GM18519 (cell line): ENCODE results near the gene C11orf16.
"Not testable (repeated sequence)": the region's sequence is repeated elsewhere in the genome, so short reads cannot be mapped to it uniquely, and the experiment has no call there.

Experiments used
- ATAC-seq: cut with Tn5 transposase; IDR thresholded peaks from one replicate; pipeline ENCODE4 v1.9.1; 2021; ENCODE audit warnings: mild to moderate bottlenecking, moderate library complexity; ENCODE audit not compliant: unreplicated experiment, low FRiP score

Gene C11orf16

DNA sequence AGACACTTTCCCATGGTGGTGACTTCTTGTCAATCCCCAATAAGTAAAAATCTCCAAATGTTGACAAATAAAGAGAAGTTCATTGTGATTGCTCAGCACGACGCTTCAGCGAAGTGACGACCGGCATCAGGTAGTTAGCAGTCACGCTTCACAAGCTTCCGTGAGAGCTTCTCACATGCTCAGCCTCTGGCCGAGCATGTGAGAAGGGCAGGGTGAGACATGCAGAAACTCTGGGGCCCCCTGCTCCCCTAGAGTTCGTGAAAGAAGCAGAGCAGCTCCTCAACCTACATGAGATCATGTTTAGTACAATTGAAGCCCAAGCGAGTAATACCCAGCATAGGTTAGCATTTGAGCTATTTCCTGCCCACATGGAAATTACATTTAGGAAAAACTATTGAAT, 4.4 kb upstream of the C11orf16 start:
- ATAC-seq: no peak

DNA sequence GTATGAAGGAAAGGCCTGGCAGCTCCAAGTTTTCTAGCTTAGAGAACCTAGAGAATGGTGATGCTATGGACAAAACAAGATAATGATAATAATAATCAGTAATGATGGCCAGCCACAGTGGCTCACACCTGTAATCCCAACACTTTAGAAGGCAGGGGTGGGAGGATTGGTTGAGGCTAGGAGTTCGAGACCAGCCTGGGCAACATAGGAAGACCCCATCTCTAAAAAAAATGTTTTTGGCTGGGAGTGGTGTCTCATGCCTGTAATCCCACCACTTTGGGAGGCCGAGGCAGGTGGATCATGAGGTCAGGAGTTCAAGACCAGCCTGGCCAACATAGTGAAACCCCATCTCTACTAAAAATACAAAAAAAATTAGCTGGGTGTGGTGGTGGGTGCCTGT, 3.0 kb upstream of the C11orf16 start:
- not testable (repeated sequence) for ATAC-seq

DNA sequence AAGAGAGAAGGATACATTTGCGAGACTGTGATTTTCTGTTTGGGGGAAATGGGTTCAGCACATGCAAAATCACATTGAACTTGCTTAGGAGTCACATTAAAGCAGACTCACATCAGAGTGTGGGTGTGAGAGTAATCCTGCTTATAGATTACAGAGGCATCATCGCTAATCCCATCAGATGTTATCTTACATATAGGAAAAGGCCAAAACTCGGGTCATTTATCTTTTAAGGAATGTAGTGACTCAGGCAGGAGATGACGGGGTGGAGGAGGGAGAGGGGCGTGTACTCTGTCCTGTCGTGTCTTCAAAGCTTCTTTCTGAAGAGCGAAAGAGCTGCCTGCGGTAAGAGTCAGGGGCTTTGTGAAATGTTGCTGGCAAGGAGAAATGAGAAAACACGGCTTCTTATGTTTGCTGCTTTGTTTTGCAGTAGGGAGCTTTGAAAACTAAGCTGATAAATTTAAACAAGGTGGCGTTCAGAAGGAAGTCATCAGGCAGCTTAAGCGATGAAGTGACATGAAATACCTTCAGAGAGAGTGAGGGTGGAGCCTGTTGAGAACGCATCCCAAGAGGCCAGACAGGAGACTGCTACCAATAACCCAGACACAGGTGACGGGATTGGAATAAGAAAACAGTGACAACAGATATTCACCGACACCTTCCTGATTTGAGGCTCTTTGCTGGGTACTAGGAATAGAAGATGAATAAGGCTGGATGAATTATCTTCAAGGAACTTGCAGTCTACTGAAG, 2.2 kb upstream of the C11orf16 start:
- no peak for ATAC-seq

DNA sequence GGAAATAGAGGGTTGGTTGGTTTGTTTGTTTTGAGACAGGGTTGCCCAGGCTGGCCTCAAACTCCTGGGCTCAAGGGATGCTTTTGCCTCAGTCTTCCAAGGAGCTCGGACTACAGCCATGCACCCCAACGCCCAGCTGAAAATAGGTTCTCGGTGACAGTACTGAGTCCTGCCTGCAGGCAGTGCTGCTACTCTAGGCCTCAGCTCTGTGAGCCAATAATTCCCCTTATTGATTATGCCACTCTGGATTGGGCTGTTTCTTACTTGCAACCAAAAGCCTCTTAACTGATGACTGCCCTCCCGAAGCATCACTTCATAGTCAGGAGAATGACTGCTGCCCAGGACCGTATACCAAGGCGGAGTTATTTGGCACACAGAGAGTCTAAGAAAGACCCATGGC, 1.2 kb upstream of the C11orf16 start:
- ATAC-seq: no peak

DNA sequence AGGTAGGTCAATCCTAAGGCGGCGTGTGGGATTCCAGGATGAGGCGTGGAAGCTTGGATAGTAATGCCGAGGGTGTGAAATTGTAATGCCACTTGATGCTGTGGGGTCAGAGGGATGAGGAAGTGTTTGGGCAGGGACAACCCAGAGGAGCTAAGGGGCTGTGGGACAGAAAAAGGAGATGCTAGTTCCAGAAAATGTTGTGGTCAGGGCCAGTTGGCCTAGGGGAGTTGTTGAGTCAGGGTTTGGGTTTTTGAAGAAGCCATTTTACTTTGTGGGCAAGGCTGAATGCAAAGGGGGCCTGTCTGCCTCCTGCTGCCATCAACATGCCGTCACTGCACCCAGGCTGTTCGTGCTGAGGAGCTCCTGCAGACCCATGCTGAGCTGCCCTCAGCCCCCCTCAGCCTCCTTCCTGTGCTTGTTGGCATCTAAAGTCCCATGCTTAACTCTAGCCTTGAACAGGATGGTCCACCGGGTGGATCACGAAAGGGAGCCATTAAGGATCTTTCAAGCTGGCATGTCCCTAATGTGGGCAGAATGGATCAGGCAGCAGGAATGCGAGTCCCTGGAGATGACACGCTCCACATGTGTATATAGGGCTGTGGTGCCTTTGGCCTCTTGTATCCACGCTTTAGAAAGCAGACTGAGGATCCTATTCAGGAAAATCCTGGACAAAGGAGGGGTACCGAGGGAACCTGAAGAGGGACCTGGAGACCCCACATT, 2.1 kb downstream of the C11orf16 start:
- ATAC-seq: no peak

DNA sequence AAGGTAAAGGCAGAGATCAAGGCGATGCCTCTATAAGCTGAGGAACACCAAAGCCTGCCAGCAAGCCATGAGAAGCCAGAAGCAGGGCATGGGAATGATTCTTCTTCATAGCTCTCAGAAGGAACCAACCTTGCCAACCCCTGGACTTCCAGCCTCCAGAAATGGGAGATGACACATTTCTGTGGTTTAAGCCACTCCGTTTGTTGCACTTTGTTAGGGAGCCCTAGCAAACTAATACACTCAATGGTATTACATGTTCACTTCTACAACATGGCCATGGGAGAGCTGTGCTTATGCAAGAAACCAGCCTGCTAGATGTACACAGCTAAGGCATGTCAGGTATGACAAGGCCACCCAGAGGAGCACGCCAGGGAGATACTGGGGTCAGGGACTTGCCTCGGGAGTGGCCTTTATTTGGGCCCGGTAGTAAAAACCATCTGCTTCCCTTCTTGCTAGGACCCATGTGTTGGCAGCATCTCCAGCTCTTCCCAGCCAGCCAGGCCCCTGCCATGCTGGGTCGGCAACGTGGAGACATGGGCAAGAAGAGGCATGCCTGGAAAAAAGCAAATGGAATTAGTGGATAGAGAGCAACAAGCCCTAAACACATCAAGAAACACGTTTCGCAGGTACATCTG, 3.6 kb downstream of the C11orf16 start:
- ATAC-seq: no peak

- ATAC-seq: no peak
Measured at GRCh38 chr11:8928205-8928604, 4.5 kb downstream of the C11orf16 start.

GRCh38 chr11:8927233-8927632, 5.5 kb downstream of the C11orf16 start:
- no peak for ATAC-seq

DNA sequence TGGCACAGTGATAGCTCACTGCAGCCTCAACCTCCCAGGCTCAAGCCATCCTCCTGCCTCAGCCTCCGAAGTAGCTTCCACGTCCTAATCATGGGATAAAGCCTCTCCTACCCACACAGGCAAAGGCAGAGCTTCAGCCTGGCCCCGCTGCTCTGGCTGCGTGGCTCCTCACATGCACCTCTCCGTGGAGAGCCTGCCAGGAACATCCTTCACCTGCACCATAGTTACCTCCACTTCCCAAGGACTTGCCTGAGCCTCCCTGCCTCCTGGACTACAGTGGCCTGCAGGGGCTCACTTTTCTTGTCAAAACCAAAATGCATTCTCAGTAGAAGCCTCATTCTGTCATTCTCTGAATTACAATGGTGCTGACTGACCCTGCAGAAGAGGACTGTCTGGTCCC, 6.5 kb downstream of the C11orf16 start:
- ATAC-seq: no peak

DNA sequence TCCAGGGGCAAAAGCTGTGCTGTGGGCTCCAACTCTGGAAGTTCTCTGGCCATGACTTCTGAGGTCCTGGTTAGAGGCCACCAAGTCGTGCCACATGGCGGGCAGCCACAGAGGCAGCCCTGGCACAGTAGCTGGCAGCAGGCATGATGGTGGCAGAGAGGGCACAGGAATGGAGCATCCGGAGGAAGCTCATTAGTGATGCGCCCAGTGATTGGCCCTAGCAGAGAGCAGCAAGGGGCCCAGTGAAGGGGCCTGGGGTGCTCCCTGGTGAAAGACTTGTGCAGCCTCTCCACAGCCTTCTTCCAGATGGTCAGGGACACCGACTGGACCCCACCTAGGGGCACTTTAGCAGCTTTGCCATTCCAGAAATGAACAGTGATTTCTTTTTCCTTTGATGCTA, 7.0 kb downstream of the C11orf16 start:
- no peak for ATAC-seq

- no peak for ATAC-seq
Measured at GRCh38 chr11:8922691-8923090, 10.1 kb downstream of the C11orf16 start.

GRCh38 chr11:8917157-8917825, 15.5 kb downstream of the C11orf16 start:
- ATAC-seq: no peak

GRCh38 chr11:8914661-8915018, 18.1 kb downstream of the C11orf16 start:
- ATAC-seq: no peak

GRCh38 chr11:8913961-8914660, 18.6 kb downstream of the C11orf16 start:
- no peak for ATAC-seq

GRCh38 chr11:8911029-8911823, 21.5 kb downstream of the C11orf16 start, which contains the start of gene AKIP1:
AKIP1 (plus strand) TSS chr11:8911189; CDS start chr11:8911450, 261 bp downstream.
- ATAC-seq: peak; percentile 68

GRCh38 chr11:8910649-8911026, 22.1 kb downstream of the C11orf16 start:
- ATAC-seq: no peak

GRCh38 chr11:8908099-8908498, 24.6 kb downstream of the C11orf16 start:
- no peak for ATAC-seq

DNA sequence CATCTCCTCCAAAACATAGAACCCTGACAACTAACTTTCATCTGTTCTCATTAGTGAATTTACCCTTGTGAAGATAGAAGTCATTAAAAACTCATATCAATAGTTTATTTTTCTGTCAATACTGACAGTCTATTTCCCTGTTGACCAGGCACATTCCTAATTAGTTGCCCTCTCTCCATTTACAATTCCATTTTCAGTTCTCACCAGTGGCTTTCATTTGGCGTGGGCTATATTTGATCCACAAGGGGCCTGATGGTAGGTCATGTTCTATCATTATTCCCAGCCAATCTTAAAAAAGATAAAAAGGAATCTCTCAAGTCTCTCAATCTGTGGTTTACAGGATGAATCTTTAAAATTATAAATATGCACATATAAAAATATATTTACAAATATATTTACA, 25.6 kb downstream of the C11orf16 start:
- ATAC-seq: no peak

- no peak for ATAC-seq
Measured at GRCh38 chr11:8905528-8906165, 27.1 kb downstream of the C11orf16 start.
